HL-60/S4 treated with phorbol 12-myristate 13-acetate at 8.2 ng/mL for 4 days and 3 days (cell line): ENCODE measurements around the gene PDZK1IP1.
"Not testable (repeated sequence)": the region's sequence is repeated elsewhere in the genome, so short reads cannot be mapped to it uniquely, and the experiment has no call there.

ENCODE experiments used
- in situ Hi-C: fragments of 300-500 bp; cut with MboI; formaldehyde crosslinking; loops from 2 replicates; pipeline ENCODE4 v1.15.0; 2022; ENCODE audit warnings: low sequenced_read_pairs

The PDZK1IP1 gene

GRCh38 chr1:47140358-47140757 is 49.5 kb downstream of the PDZK1IP1 start:
- in situ Hi-C loops, result not testable (repeated sequence)

GRCh38 chr1:47137925-47138615 is 51.8 kb downstream of the PDZK1IP1 start:
- in situ Hi-C loops, result no loop called here

DNA sequence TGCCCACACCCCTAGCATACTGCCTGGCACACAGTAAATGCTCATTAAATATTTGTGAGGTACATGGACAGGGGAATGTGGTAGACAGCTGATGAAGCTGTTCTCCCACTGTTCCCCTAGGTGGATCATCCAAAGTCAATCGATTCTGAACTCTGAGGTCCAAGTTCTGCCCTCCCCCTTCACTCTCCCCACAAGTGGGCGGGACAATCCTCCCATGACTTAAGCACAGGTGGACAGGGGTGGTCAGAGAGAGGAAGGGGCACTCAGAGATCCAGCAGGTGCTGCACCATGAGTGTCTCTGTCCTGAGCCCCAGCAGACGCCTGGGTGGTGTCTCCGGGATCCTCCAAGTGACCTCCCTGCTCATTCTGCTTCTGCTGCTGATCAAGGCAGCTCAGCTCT is 52.6 kb downstream of the PDZK1IP1 start, which contains the start of gene CYP4A22:
Gene CYP4A22 (plus strand): TSS at position 244 of the 400 bp plus-strand sequence. CDS start 45 bp downstream, at position 289.
- in situ Hi-C loops, result no loop called here
